ENCODE results near the gene AP3B2.
"Not testable (repeated sequence)": the region's sequence is repeated elsewhere in the genome, so short reads cannot be mapped to it uniquely, and the experiment has no call there.

AP3B2 gene, protein sequence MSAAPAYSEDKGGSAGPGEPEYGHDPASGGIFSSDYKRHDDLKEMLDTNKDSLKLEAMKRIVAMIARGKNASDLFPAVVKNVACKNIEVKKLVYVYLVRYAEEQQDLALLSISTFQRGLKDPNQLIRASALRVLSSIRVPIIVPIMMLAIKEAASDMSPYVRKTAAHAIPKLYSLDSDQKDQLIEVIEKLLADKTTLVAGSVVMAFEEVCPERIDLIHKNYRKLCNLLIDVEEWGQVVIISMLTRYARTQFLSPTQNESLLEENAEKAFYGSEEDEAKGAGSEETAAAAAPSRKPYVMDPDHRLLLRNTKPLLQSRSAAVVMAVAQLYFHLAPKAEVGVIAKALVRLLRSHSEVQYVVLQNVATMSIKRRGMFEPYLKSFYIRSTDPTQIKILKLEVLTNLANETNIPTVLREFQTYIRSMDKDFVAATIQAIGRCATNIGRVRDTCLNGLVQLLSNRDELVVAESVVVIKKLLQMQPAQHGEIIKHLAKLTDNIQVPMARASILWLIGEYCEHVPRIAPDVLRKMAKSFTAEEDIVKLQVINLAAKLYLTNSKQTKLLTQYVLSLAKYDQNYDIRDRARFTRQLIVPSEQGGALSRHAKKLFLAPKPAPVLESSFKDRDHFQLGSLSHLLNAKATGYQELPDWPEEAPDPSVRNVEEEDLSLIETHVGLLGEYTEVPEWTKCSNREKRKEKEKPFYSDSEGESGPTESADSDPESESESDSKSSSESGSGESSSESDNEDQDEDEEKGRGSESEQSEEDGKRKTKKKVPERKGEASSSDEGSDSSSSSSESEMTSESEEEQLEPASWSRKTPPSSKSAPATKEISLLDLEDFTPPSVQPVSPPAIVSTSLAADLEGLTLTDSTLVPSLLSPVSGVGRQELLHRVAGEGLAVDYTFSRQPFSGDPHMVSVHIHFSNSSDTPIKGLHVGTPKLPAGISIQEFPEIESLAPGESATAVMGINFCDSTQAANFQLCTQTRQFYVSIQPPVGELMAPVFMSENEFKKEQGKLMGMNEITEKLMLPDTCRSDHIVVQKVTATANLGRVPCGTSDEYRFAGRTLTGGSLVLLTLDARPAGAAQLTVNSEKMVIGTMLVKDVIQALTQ

DNA sequence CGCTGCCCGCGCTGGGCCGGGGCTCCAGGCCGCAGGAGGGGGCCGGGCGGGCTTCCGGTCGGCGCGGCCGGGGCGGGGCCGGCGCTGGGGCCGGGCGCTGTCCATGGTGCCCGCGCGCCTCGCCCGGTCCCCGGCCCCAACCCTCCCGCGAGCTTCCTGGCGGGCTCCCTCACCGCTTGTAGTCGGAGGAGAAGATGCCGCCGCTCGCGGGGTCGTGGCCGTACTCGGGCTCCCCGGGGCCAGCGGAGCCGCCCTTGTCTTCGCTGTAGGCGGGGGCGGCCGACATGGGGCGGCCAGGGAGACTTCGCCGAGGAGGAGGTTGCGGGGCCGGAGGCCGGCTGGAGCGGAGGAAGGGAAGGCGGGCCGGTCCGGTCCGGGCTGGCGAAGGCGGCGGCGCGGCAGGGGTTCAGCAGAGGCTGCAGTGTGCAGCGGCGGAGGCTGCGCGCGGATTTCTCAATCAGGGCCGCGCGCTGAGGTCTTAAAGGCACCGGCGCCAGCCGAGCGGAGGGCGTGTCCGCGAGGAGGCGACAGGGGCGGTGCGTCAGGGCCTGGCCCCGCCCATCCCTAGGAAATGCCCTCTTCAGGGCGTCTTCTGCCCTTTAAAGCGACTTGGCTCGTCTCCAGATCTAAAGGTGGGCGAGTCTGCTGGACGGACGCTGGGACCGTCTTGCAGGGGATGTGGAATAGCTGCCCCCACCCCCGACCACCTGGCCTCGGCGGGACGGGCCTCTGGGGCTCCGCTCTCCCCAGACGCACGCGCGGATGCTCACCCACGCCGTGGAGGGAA is at the start of gene AP3B2:
TSS of gene AP3B2 (minus strand) at position 455 of the 787 bp plus-strand sequence. CDS start at position 286, 169 bp downstream.
- peak; percentile 85 for DNase-seq

DNA sequence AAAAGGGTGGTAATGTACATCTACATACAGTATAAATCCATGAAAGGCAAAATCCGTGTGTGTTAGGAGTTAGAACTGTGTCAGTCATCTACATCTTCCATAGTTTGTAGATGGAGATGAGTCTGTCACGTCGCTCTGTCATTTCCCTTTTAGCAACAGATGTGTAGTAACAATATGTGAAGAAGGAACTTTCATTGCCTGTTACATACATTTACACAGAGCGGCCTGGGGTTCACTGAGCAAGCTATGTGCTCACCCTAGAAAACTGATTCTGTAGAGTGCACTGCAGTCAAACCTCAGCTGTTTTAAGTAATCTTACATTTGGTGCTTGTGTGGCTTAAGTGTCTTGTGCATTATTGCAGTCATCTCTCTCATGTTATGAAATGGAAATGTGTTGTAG is 41.6 kb upstream of the AP3B2 start:
- no peak for DNase-seq

DNA sequence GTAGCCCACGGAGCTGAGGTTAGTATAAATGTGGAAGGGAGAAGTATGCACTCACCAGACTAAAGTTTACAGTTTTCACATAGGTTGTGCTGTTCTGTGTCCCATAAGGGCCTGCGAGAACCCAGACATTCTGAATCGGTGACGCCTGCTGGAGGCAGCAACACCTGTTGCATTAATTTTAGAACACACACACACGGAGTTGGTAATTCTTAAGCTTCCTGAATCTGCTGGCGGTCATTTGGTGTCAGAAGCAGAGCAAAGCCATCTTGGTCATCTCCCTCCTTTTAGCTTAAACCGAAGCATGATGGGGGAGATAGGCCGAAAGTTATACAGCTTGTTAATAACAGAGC is 41.1 kb upstream of the AP3B2 start:
- DNase-seq = no peak

DNA sequence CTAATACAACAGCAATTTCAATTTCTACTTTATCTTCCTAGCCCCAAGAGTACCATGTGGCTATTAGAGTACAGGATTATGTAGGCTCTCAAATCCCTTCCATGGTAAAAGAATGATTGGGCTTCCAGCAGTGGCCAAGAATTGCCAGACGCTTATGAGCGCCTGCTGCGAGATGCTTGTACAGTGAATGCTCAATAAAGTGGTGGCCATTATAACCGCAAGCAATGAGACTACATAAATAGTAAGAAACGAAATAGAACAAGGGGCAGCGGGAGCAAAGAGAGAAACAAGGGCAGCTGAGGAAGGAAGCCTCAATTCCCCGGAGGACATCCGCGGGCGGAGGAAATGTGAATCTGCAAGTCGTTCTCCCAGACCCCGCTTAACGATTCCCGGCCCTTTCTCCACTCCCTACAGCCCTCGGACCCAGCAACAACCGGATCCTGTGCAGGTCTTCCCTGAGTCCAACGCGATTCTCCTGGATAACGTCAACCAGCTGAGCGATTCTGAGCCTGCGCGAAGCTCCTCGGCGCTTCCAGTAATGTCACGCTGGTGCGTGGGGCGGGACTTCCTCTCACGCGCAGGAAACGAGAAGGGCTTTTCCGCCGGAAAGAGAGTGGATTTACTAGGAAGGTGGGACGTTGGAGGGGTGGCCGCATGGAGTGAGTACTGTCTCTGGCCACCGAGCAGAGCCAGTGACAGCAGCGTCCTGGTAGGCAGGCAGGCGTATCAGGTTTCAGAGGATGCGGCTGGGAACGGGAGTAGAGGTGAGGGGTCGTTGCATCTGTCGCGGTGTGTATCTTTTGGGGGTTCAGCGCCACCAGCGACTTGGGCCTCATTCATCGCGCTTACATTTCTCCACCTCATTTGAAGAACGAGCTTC is 40.5 kb upstream of the AP3B2 start:
- DNase-seq = peak; percentile 90

DNA sequence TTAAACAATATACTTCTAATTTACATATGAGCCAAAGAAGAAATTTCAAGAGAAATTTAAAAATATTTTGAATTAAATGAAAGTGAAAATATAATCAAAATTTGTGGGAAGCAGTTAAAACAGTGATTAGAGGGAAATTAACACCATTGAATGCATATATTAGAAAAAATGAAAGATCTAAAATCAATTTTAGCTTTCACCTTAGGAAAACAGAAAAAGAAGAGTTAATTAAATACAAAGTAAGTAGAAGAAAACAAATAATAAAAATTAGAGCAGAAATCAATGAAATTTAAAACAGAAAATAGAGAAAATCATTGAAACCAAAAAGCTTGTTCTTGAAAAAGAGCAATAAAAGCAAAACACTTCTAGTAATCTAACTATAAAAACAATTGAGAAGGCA is 38.6 kb upstream of the AP3B2 start:
- DNase-seq = no peak

DNA sequence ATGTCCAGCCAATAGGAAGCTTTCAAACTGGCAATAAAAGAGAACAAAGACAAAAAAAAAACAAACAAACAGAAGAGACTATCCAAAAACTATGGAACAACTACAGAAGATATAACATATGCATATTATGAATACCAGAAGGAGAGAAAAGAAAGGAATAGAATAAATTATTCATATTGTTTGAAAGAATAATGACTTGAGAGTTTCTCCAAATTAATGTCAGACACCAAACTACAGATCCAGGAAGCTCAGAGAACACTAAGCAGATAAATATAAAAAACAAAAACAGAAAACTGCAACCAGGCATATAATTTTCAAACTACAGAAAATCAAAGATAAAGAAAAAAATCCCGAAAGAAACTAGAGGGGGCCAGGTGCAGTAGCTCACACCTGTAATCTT is 34.1 kb upstream of the AP3B2 start:
- DNase-seq = no peak

DNA sequence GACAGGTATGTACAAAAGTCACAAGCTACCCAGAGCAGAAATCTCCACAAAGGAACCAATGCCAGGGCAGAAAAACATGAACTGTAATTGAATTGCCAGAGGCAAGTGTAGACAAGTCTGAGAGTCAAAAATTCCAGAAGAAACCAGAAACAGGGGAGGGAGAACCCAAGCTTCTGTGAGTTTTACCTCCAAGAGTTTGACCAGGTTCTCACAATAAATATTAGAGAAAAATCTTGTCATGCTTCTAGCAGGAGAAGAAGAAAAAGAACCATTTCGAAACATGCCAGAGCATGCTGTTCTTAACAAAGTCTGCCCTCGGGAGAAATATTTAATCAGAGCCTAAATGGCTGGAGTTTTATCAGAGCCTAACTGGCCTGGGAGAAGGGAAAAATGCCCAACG is 32.5 kb upstream of the AP3B2 start:
- no peak for DNase-seq

DNA sequence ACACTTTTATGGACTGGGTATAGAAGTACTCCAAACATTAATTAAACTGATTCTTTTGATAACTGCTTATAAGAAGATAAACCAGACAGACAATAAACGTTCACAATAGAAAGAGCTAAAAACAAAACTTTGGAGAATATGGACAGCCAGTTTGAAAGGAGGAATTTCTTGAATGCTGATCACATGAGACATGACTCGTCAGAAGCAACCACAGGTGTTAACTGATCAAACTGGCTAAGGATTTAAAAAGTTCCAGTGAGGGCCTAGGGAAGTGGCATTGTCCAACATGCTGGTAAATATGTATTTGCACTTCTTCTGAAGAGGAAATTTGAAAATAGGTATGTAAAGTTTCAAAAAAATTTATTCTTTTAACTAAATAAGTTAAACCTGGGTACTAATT is 29.4 kb upstream of the AP3B2 start:
- DNase-seq = no peak

DNA sequence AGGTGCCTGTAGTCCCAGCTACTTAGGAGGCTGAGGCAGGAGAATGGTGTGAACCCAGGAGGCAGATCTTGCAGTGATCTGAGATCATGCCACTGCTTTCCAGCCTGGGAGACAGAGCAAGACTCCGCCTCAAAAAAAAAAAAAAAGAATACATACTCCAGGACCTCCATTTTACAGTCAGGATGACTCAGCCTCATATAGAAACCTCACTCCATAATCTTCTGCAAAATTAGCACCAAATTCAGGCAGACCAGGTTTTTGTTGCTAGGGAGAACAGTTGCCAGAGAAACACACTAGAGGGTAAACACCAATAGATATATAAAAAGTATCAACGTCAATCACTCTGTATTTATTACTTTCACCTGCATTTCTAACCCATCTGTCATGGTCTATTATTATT is 28.3 kb upstream of the AP3B2 start:
- DNase-seq = no peak

DNA sequence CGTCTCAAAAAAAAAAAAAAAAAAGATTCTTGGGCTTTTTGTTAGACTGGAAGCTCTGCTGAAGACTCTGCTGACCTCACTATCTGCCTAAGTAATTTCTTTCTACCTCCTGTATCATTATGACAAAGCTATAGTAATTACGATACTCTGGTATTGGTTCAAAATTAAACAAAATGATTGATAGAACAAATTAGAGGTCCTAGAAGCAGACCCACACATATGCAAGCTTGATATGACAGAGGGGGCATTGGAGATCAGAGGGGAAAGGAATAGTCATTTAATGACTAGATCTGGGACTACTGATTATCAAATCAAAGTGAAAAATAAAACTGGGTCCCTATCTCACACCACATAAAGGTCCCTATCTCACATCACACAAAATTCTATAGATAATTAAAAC is 21.9 kb upstream of the AP3B2 start:
- no peak for DNase-seq

DNA sequence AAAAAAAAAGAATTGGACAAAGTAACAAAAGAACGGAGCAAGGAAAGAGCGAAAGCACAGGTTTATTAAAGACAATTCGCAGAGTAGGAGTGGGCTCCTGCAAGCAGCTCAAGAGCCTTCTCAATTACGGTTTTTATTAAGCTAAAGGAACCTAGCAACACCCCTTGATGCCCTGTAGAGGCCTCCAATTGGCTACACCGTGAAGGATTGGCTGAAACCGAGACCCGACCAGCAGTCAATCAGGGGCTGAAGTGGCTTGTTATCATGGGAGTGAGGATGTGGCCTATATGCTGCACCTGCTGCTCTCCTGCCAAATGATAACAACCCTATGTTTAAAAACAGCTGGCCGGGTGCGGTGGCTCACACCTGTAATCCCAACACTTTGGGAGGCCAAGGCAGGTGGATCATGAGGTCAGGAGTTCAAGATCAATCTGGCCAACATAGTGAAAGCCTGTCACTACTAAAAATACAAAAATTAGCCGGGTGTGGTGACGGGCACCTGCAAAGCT is 20.4 kb upstream of the AP3B2 start:
- peak; percentile 85 for DNase-seq

DNA sequence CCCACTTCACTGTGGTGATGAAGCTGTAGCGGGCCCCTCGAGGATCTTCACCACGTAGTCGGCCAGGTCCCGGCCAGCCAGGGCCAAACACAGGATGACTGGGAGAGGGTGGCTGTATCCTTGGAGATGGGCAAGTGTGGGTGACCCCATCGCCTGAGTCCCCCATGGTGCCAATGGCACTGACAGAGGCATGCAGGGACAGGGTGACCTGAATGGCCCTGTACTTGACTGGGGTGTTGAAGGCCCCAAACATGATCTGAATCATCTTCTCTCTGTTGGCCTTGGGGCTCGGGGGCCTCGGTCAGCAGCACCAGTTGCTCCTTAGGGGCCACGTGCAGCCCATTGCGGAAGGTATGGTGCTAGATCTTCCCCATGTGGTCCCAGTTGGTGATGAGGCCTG is 17.1 kb upstream of the AP3B2 start:
- DNase-seq = no peak

DNA sequence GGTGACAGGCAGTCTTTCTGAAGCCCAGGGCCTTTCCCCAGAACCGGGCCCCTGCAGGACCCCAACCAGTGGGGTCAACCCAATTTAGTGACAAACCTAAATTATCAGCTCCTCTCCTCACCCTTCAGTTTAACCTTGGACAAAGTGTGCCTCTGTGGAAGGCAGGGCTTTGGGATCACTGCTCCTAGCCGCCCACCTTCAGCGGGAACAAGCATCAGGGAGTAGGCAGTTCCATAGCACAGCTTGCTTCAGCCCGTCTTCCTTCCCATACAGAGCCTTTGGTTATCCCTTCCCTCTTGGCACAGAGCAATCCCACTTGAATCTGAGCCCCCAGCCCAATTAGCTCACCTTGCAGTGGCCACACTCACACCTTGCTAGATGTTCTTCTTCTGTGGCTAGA is 5.3 kb upstream of the AP3B2 start:
- DNase-seq = no peak

DNA sequence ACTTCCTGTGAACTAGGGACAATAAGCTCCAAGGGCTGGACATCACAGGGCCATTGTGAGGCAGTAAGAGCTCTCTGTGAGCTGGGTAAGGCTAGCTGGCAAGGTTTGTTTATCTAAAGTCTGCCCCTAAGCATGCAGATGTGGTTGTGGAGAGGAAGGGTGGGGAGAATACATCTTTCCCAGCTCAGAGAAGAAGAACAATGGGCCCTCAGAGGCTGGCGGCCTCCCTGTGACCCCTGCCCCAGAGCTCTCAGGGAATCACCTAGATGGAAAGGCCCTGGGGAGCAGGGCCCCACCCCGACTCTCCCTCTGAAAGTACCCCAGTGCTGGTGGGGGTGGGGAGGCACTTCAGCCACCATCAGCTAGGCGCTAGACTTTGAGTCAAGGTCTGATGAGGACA is 4.3 kb upstream of the AP3B2 start:
- no peak for DNase-seq

DNA sequence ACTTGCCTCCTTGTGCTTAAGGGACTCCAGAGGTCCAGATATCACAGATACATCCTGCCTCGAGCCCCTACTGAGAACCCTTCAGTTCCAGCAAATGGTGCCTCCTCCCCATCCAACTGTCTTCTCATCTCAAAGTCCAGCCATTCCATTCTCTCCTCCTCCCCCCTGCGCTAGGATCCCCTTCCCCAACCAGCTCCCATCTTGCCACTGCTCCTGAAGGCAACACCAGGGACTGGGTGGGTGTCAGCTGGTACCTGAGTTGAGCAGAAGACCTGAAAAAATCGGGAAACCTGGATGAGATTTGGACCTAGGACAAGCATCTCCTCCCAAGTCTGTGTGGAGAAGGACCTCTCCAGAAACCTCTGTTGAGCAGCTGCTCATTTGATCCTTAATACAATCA is 2.4 kb upstream of the AP3B2 start:
- no peak for DNase-seq

DNA sequence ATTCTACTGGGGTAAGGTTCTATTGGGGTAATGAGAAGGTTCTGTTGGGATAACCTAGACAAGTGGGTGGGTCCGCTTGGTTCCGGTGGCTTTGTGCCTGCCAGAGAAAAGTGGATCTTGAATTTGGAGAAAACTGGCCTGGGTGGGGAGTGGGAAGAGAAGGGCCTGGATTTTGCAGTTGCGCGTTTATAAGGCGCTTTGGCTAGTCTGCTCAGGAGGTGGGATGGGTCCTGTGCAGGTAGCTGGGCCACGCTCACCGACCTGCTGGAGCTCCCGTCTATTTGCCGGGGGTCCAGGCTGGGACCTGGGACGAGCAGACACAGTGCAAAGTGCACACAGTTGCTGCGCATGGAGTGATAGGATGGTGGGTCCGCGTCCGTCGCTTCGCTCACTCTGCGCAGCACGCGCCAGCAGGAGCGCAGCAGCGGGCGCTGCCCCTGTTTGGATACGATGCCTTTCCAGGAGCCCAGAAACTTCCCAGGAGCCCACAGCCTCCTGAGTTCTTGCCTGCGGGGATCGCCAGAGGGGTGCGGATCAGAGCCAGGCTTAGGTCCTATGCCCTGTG is 1.3 kb upstream of the AP3B2 start:
- DNase-seq = no peak

DNA sequence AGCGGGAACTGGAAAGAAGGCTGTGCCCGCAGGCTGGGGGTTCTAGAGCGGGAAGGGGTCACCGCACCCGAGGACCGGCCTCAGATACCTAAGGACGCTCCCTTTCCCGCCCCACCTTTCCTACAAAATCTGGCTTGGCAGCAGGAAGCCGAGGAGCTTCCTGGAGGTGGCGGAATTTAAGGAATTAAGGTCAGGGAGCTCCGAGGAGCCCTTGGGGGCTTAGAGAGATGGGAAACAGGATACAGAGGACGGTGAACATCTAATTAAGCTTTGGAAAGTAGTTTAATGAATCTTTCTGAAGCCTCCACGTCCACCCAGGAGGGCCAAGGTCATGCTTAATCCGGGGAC is 507 bp upstream of the AP3B2 start:
- DNase-seq = no peak

DNA sequence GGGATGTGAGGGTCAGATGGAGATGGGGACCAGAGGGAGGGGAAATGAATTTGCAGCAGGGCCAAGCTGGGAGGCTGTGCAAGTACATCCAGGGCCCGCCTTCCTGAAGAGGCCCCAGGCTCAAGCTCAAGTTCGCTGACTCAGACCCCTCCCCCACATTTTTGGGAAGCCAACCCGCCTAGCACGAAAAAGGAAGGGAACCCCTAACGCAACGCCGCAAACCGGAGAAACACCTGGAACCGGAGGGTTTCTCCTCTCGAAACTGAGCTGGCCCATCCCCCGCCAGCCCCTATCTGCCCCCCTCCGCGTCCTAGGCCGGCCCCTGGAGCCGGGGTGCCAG is 624 bp downstream of the AP3B2 start:
- DNase-seq = peak; percentile 17

DNA sequence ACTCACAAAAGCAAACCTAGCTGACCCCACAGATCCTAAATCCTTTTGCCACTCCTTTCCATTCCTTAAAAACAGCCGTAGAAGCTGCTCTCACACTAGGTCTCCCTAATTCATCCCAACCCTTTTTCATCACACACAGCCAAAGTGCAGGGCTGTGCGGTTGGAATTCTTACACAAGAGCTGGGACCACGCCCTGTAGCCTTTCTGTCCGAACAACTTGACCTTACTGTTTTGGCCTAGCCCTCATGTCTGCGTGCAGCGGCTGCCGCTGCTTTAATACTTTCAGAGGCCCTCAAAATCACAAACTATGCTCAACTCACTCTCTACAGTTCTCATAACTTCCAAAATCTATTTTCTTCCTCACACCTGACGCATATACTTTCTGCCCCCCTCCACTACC is 3.8 kb downstream of the AP3B2 start:
- not testable (repeated sequence) for DNase-seq

DNA sequence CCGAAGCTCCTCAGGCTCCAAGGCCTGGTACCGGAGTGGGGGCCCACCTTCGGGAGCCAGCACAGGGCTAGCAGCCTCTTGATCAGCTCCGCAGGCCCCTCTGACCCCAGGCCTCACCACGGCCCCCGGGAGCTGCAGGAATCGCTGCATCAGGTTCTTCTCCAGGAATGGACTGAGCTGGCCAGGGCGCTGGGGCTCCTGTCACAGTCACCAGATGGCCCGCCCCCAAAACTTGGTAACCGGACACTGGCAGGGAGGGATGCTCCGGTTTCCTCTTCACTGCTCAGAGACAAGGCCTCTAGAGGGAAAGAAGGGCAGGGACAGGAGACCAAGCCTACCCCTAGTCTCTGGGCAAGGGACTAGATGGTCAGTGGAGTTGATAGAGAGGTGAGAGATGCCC is 9.9 kb downstream of the AP3B2 start:
- no peak for DNase-seq

DNA sequence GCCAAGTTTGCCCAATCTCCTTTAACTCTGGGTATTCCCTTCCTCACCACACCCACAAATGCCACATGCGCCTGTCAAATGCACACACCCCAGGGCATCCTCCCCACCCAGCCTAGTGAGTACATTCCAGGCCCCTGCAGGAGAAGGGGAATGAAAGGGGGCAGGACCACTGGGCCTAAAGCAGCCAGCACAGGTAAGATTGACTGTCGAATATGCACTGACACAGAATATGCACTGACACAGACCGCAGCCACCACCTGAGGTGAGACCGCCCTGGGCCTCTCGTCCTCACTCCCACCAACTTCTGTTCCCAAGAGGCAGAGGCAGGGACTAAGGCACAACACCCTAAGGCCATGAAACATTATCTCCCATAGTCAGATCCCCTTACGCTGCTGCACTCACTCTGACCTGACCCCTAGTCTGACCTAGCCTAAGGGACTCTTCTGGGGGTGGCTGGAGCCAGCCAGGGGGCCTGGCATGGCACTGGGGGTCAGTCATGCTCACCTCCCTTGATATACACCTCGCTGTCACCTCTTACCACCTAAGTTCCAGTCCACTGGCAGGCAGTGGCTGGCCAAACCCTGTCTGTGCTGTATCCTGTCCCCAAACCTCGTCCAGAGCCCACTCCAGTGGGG is 10.8 kb downstream of the AP3B2 start:
- DNase-seq = no peak

All from NCI-H1436 (cell line).